ENCODE measurements around the gene MAGEL2.

MAGEL2 gene

DNA sequence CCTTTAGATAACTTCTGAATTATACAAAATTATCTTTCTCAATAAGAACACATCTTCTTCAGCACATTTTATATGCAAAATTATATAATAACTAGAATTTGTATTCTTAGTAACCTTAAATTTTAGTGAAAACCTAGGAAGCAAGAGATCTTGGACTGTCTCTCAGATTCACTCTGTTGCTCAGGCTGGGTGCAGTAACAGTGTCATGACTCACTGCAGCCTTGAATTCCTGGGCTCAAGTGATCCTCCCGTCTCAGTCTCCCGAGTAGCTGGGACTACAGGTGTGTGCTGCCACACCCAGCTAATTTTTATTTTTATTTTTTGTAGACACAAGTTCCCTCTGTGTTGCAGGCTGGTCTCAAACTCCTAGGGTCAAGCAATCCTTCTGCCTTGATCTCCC, 52.3 kb downstream of the MAGEL2 start:
- TF ChIP-seq ZNF565 (CRISPR knock-in tag; conservative IDR thresholded peaks at IDR 0.05; ENCODE audit: low read depth) (no peak), OSR1 (CRISPR knock-in tag; IDR thresholded peaks at IDR 0.05) (no peak), TOX (CRISPR knock-in tag; IDR thresholded peaks at IDR 0.05; ENCODE audit: borderline replicate concordance) (no peak), ESRRG (CRISPR knock-in tag; IDR thresholded peaks at IDR 0.05) (no peak), ZNF70 (CRISPR knock-in tag; IDR thresholded peaks at IDR 0.05) (no peak), ARNTL (CRISPR knock-in tag; IDR thresholded peaks at IDR 0.05; ENCODE audit: borderline replicate concordance, low read depth) (no peak), RARB (CRISPR knock-in tag; IDR thresholded peaks at IDR 0.05) (no peak), ZFP3 (CRISPR knock-in tag; IDR thresholded peaks at IDR 0.05) (no peak), CSDC2 (CRISPR knock-in tag; IDR thresholded peaks at IDR 0.05) (no peak), ZNF8 (CRISPR knock-in tag; IDR thresholded peaks at IDR 0.05) (no peak), ISL1 (CRISPR knock-in tag; IDR thresholded peaks at IDR 0.05) (no peak), ZC3H10 (CRISPR knock-in tag; IDR thresholded peaks at IDR 0.05) (no peak)
- TF ChIP-seq, protein P1, sequence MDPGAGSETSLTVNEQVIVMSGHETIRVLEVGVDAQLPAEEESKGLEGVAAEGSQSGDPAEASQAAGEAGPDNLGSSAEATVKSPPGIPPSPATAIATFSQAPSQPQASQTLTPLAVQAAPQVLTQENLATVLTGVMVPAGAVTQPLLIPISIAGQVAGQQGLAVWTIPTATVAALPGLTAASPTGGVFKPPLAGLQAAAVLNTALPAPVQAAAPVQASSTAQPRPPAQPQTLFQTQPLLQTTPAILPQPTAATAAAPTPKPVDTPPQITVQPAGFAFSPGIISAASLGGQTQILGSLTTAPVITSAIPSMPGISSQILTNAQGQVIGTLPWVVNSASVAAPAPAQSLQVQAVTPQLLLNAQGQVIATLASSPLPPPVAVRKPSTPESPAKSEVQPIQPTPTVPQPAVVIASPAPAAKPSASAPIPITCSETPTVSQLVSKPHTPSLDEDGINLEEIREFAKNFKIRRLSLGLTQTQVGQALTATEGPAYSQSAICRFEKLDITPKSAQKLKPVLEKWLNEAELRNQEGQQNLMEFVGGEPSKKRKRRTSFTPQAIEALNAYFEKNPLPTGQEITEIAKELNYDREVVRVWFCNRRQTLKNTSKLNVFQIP (CRISPR knock-in tag; IDR thresholded peaks at IDR 0.05; ENCODE audit: borderline replicate concordance, low read depth): no peak
- TF ChIP-seq, protein P2, sequence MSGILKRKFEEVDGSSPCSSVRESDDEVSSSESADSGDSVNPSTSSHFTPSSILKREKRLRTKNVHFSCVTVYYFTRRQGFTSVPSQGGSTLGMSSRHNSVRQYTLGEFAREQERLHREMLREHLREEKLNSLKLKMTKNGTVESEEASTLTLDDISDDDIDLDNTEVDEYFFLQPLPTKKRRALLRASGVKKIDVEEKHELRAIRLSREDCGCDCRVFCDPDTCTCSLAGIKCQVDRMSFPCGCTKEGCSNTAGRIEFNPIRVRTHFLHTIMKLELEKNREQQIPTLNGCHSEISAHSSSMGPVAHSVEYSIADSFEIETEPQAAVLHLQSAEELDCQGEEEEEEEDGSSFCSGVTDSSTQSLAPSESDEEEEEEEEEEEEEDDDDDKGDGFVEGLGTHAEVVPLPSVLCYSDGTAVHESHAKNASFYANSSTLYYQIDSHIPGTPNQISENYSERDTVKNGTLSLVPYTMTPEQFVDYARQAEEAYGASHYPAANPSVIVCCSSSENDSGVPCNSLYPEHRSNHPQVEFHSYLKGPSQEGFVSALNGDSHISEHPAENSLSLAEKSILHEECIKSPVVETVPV (CRISPR knock-in tag; IDR thresholded peaks at IDR 0.05): no peak
- TF ChIP-seq, protein P3, sequence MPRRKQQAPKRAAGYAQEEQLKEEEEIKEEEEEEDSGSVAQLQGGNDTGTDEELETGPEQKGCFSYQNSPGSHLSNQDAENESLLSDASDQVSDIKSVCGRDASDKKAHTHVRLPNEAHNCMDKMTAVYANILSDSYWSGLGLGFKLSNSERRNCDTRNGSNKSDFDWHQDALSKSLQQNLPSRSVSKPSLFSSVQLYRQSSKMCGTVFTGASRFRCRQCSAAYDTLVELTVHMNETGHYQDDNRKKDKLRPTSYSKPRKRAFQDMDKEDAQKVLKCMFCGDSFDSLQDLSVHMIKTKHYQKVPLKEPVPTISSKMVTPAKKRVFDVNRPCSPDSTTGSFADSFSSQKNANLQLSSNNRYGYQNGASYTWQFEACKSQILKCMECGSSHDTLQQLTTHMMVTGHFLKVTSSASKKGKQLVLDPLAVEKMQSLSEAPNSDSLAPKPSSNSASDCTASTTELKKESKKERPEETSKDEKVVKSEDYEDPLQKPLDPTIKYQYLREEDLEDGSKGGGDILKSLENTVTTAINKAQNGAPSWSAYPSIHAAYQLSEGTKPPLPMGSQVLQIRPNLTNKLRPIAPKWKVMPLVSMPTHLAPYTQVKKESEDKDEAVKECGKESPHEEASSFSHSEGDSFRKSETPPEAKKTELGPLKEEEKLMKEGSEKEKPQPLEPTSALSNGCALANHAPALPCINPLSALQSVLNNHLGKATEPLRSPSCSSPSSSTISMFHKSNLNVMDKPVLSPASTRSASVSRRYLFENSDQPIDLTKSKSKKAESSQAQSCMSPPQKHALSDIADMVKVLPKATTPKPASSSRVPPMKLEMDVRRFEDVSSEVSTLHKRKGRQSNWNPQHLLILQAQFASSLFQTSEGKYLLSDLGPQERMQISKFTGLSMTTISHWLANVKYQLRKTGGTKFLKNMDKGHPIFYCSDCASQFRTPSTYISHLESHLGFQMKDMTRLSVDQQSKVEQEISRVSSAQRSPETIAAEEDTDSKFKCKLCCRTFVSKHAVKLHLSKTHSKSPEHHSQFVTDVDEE (CRISPR knock-in tag; IDR thresholded peaks at IDR 0.05): no peak
- no peak for ATAC-seq

DNA sequence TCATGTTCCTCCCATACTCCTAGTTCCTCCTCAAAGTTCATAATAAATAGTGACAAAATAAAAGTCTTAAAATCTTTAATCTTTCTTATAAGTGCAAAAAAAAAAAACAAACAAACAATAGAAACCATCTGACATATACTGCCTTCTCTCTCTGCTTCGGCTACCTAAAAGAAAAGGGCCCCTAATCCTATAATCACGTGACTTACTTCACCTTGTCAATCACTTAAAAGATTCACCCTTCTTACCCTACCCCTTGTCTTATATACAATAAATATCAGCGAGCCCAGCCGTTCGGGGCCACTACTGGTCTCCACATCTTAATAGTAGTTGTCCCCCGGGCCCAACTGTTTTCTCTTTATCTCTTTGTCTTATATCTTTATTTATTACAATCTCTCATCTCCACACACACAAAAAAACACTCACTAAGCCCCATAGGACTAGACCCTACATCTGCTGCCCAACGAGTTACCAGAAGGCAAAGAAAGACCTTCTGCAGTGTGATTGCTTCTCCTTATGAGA, 53.4 kb downstream of the MAGEL2 start:
- TF ChIP-seq ZFP3 (CRISPR knock-in tag; IDR thresholded peaks at IDR 0.05): no peak
- TF ChIP-seq GLIS3 (CRISPR knock-in tag; IDR thresholded peaks at IDR 0.05): no peak
- TF ChIP-seq, protein P2 (CRISPR knock-in tag; IDR thresholded peaks at IDR 0.05): no peak
- no peak for TF ChIP-seq ARNTL (CRISPR knock-in tag; IDR thresholded peaks at IDR 0.05; ENCODE audit: borderline replicate concordance, low read depth)
- no peak for TF ChIP-seq RARB (CRISPR knock-in tag; IDR thresholded peaks at IDR 0.05)
- TF ChIP-seq CSDC2 (CRISPR knock-in tag; IDR thresholded peaks at IDR 0.05): no peak
- no peak for TF ChIP-seq PPARA (CRISPR knock-in tag; IDR thresholded peaks at IDR 0.05; ENCODE audit: borderline replicate concordance)
- TF ChIP-seq ISL1 (CRISPR knock-in tag; IDR thresholded peaks at IDR 0.05): no peak
- no peak for TF ChIP-seq ZNF8 (CRISPR knock-in tag; IDR thresholded peaks at IDR 0.05)
- TF ChIP-seq ZNF565 (CRISPR knock-in tag; conservative IDR thresholded peaks at IDR 0.05; ENCODE audit: low read depth): no peak
- TF ChIP-seq, protein P3 (CRISPR knock-in tag; IDR thresholded peaks at IDR 0.05): no peak
- no peak for TF ChIP-seq TOX (CRISPR knock-in tag; IDR thresholded peaks at IDR 0.05; ENCODE audit: borderline replicate concordance)
- TF ChIP-seq SNAI2 (CRISPR knock-in tag; IDR thresholded peaks at IDR 0.05): no peak
- TF ChIP-seq ZC3H10 (CRISPR knock-in tag; IDR thresholded peaks at IDR 0.05): no peak
- no peak for TF ChIP-seq ZFP30 (CRISPR knock-in tag; IDR thresholded peaks at IDR 0.05)
- TF ChIP-seq, protein P1 (CRISPR knock-in tag; IDR thresholded peaks at IDR 0.05; ENCODE audit: borderline replicate concordance, low read depth): no peak
- no peak for TF ChIP-seq ZNF70 (CRISPR knock-in tag; IDR thresholded peaks at IDR 0.05)
- no peak for ATAC-seq

All from SK-N-SH treated with all-trans-retinoic acid at 6 μM for 48 hours (cell line).